Transverse colon (tissue), 4 donors: ENCODE results near the gene DPP10. TPM values are rescaled to one million over a fixed set of nuclear protein-coding genes. Genes with fewer than 3 reads are reported as not detected.

Experiments used
- DNase-seq: peaks from one replicate; pipeline ENCODE4 v3.0.0-alpha.2; 2019
- H3K27ac ChIP-seq, 4 donors: fragments of 200-600 bp; sonication (generic); 2 replicates each; pipeline ENCODE4 v1.5.1; 2016 to 2018; ENCODE audit warnings: inconsistent platforms in 4 of 4
- H3K27me3 ChIP-seq: fragments of 200-600 bp; sonication (generic); 2 replicates; pipeline ENCODE4 v1.5.1; 2017; ENCODE audit warnings: inconsistent platforms
- H3K36me3 ChIP-seq, 4 donors: fragments of 200-600 bp; sonication (generic); 2 replicates each; pipeline ENCODE4 v1.5.1; 2017 to 2019; ENCODE audit warnings: inconsistent platforms in 4 of 4
- H3K4me1 ChIP-seq, 4 donors: fragments of 200-600 bp; sonication (generic); 2 replicates each; pipeline ENCODE4 v1.5.1; 2017 to 2020; ENCODE audit warnings: inconsistent platforms in 4 of 4
- H3K4me3 ChIP-seq, 4 donors: fragments of 200-600 bp; sonication (generic); 1 replicate in 1 of 4; 2 replicates in 3 of 4; pipeline versions ENCODE4 v1.5.1 to v1.6.1; 2017 to 2019; ENCODE audit warnings: inconsistent platforms in 4 of 4
- H3K9me3 ChIP-seq, 2 donors: fragments of 200-600 bp; sonication (generic); 2 replicates each; pipeline ENCODE4 v1.5.1; 2017 to 2019; ENCODE audit warnings: inconsistent platforms in 2 of 2
- CTCF ChIP-seq, 5 experiments: fragments of 200-600 bp in 3 of 5; fragments of 450-650 bp in 2 of 5; sonication (generic) in 3 of 5; IDR thresholded peaks; 1 replicate in 2 of 5; 2 replicates in 3 of 5; pipeline ENCODE4 v1.5.1; 2016 to 2017; ENCODE audit warnings: antibody characterized with exemption in 5 of 5, inconsistent platforms in 3 of 5, mild to moderate bottlenecking in 2 of 5, moderate library complexity in 1 of 5
- EP300 ChIP-seq: sonication (generic); formaldehyde crosslinking; IDR thresholded peaks from one replicate; pipeline ENCODE4 v1.6.1; 2017; ENCODE audit warnings: antibody characterized with exemption, low read depth
- POLR2A ChIP-seq: fragments of 450-650 bp; IDR thresholded peaks from one replicate; pipeline ENCODE4 v1.6.1; 2016; ENCODE audit warnings: antibody characterized with exemption, mild to moderate bottlenecking, moderate library complexity
- POLR2AphosphoS5 ChIP-seq, 3 donors: sonication (generic); formaldehyde crosslinking; IDR thresholded peaks; one replicate each; pipeline ENCODE4 v1.6.1; 2016; ENCODE audit warnings: antibody characterized with exemption in 3 of 3
- WGBS, 2 donors: methylation state at CpG; one replicate each; pipeline ENCODE4 v1.1.5; 2018; ENCODE audit warnings: low coverage in 1 of 2; 5-methylcytosine and 5-hydroxymethylcytosine counted together
- in situ Hi-C, 4 donors: fragments of 200-750 bp; cut with MboI; loops; one replicate each; pipeline versions ENCODE4 v1.15.0 to v1.15.1; 2017; ENCODE audit warnings: low sequenced_read_pairs in 3 of 4, low pct_ligation_motif_present in 1 of 4, low pct_unique_long_range_greater_than_20kb in 1 of 4
- intact Hi-C: fragments of 100-400 bp; cut with DNase I; formaldehyde crosslinking; loops from one replicate; pipeline ENCODE4 v1.15.1; 2023; ENCODE audit warnings: low total_unique reads
- total RNA-seq, 4 donors: library from RNA; depleted of rRNA; stranded (reverse); fragments of >200 nt; gene quantifications; one replicate each; pipeline ENCODE4 v1.1.0, GENCODE V29; 2016

DPP10 gene
- total RNA-seq, 4 donors from 2014 or later, result 3.4 to 8.4 (median 7.0) TPM

GRCh38 chr2:115364093-115364492 is 921.7 kb downstream of the DPP10 start:
- Histone ChIP-seq H3K4me1 (no peaks in the 10 kb centered on the region), H3K27ac (no peak overlapping the region), H3K27me3 (no peaks in the 10 kb centered on the region), H3K9me3 (no peaks in the 10 kb centered on the region), H3K36me3 (no peaks in the 10 kb centered on the region), H3K4me3 (no peak overlapping the region)
- 85 to 86% methylated on average over 6 of the region's 6 CpGs for WGBS, 2 donors
- DNase-seq, result no peak
- in situ Hi-C loops (no loop called here), intact Hi-C loops (no loop called here)
- TF ChIP-seq EP300 (no peak), CTCF (IDR thresholded peaks at IDR 0.05) (no peak), POLR2A (no peak), POLR2AphosphoS5 (IDR thresholded peaks at IDR 0.05) (no peak)

- TF ChIP-seq EP300 (no peak), CTCF (IDR thresholded peaks at IDR 0.05) (no peak), POLR2A (no peak), POLR2AphosphoS5 (IDR thresholded peaks at IDR 0.05) (no peak)
- intact Hi-C loops, result no loop called here
Observed at GRCh38 chr2:115369400-115369799, 927.0 kb downstream of the DPP10 start.

GRCh38 chr2:115374981-115375380 is 932.5 kb downstream of the DPP10 start:
- WGBS, 2 donors, result 88 to 100% methylated on average over 1 of the region's 1 CpG
- Histone ChIP-seq H3K36me3 (no peaks in the 10 kb centered on the region), H3K4me3 (no peak overlapping the region), H3K27me3 (no peaks in the 10 kb centered on the region), H3K4me1 (no peaks in the 10 kb centered on the region), H3K27ac (no peak overlapping the region), H3K9me3 (peaks cover 15 to 18% of the 10 kb centered on the region in 2 donors)
- TF ChIP-seq POLR2A (no peak), POLR2AphosphoS5 (IDR thresholded peaks at IDR 0.05) (no peak), EP300 (no peak), CTCF (IDR thresholded peaks at IDR 0.05) (no peak)
- intact Hi-C loops, result no loop called here
- DNase-seq, result no peak
- in situ Hi-C loops, result no loop called here

More at GRCh38 chr2:115369400-115369799, 927.0 kb downstream of the DPP10 start:
- 75 to 92% methylated on average over 4 of the region's 4 CpGs for WGBS, 2 donors
- H3K36me3 ChIP-seq, result no peaks in the 10 kb centered on the region
- H3K4me3 ChIP-seq, result no peak overlapping the region
- H3K9me3 ChIP-seq, result peaks cover 5 to 9% of the 10 kb centered on the region in 2 donors
- in situ Hi-C loops, result no loop called here
- no peak overlapping the region for H3K27ac ChIP-seq
- no peak for DNase-seq
- no peaks in the 10 kb centered on the region for H3K4me1 ChIP-seq
- no peaks in the 10 kb centered on the region for H3K27me3 ChIP-seq

DNA sequence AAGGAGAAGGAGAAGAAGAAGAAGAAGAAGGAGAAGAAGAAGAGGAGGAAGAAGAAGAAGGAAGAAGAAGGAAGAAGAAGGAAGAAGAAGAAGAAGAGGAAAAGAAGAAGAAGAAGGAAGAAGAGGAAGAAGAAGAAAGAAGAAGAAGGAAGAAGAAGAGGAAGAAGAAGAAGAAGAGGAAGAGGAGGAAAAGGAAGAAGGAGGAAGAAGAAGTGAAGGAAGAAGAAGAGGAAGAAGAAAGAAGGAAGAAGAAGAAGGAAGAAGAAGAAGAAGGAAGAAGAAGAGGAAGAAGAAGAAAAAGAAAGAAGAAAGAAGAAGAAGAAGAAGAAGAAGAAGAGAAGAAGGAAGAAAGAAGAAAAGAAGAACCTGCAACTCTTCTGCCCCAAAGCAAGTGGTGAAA is 942.0 kb downstream of the DPP10 start:
- DNase-seq, result no peak
- in situ Hi-C loops, result no loop called here
- intact Hi-C loops, result no loop called here

More for the DNA sequence above, 942.0 kb downstream of the DPP10 start:
- TF ChIP-seq POLR2A (no peak), CTCF (IDR thresholded peaks at IDR 0.05) (no peak), POLR2AphosphoS5 (IDR thresholded peaks at IDR 0.05) (no peak), EP300 (no peak)
- H3K27ac ChIP-seq, result no peak overlapping the region
- no peaks in the 10 kb centered on the region for H3K36me3 ChIP-seq
- H3K4me3 ChIP-seq, result no peak overlapping the region
- no peaks in the 10 kb centered on the region for H3K27me3 ChIP-seq
- H3K4me1 ChIP-seq, result peaks cover 0 to 4% (median 0%) of the 10 kb centered on the region in 4 donors
- H3K9me3 ChIP-seq, result peaks cover 0 to 6% of the 10 kb centered on the region in 2 donors
